Common myeloid progenitor, CD34-positive (primary cell): ENCODE data around the gene LHFPL2.

Experiments used
- CTCF ChIA-PET: fragments of 350-600 bp; sonication (Branson Sonifier 250); formaldehyde crosslinking; loops from one replicate; lab custom pipeline; 2021; ENCODE audit warnings: antibody characterized with exemption; lab: Charles Lee
- POLR2A ChIA-PET: fragments of 350-600 bp; sonication (Branson Sonifier 250); formaldehyde crosslinking; loops from one replicate; lab custom pipeline; 2021; ENCODE audit warnings: antibody characterized with exemption; lab: Charles Lee
- DNase-seq, 3 donors: peaks; one replicate each; pipeline versions ENCODE4 v3.0.0 to v3.0.0-alpha.2; 2013
- H3K27ac ChIP-seq, 2 experiments: 1 replicate in 1 of 2; 2 replicates in 1 of 2; pipeline ENCODE4 v1.7.0; 2013; ENCODE audit warnings: inconsistent platforms in 2 of 2, low read length in 2 of 2, mild to moderate bottlenecking in 2 of 2, low read depth in 1 of 2, moderate library complexity in 1 of 2; ENCODE audit not compliant: severe bottlenecking in 2 of 2, insufficient read depth in 1 of 2, poor library complexity in 1 of 2
- H3K27me3 ChIP-seq, 5 experiments: replicated peaks in 2 of 5; 1 replicate in 3 of 5; 2 replicates in 2 of 5; pipeline versions ENCODE4 v1.6.1 to v1.7.0; 2013; ENCODE audit warnings: low read length in 4 of 5, mild to moderate bottlenecking in 2 of 5, moderate library complexity in 2 of 5, inconsistent platforms in 1 of 5; ENCODE audit not compliant: insufficient read depth in 5 of 5, control insufficient read depth in 4 of 5
- H3K36me3 ChIP-seq, 4 experiments: 1 replicate in 2 of 4; 2 replicates in 2 of 4; pipeline versions ENCODE4 v1.6.1 to v1.7.0; 2013; ENCODE audit warnings: low read length in 3 of 4, control low read depth in 1 of 4, mild to moderate bottlenecking in 1 of 4; ENCODE audit not compliant: control insufficient read depth in 4 of 4, insufficient read depth in 4 of 4
- H3K4me1 ChIP-seq, 4 experiments: 1 replicate in 3 of 4; 2 replicates in 1 of 4; pipeline versions ENCODE4 v1.6.1 to v1.7.1; 2013; ENCODE audit warnings: low read length in 3 of 4, mild to moderate bottlenecking in 3 of 4, control low read depth in 1 of 4, inconsistent platforms in 1 of 4, moderate library complexity in 1 of 4; ENCODE audit not compliant: control insufficient read depth in 4 of 4, insufficient read depth in 4 of 4; ENCODE audit errors: control extremely low read depth in 1 of 4
- H3K4me3 ChIP-seq, 7 experiments: 1 replicate in 4 of 7; 2 replicates in 3 of 7; pipeline versions ENCODE4 v1.5.1 to v1.7.0; 2013; ENCODE audit warnings: mild to moderate bottlenecking in 7 of 7, low read length in 6 of 7, moderate library complexity in 6 of 7, inconsistent platforms in 2 of 7, low read depth in 2 of 7, control low read depth in 1 of 7; ENCODE audit not compliant: insufficient read depth in 4 of 7, control insufficient read depth in 1 of 7; ENCODE audit errors: extremely low read depth in 1 of 7
- H3K9me3 ChIP-seq, 5 experiments: 1 replicate in 4 of 5; 2 replicates in 1 of 5; pipeline versions ENCODE4 v1.6.1 to v1.7.1; 2013; ENCODE audit warnings: low read length in 4 of 5, mild to moderate bottlenecking in 2 of 5, inconsistent platforms in 1 of 5, low read depth in 1 of 5, moderate library complexity in 1 of 5; ENCODE audit not compliant: control insufficient read depth in 4 of 5, insufficient read depth in 2 of 5; ENCODE audit errors: control extremely low read depth in 1 of 5
- WGBS: methylation state at CpG from one replicate; pipeline ENCODE4 v1.1.5; 2013; ENCODE audit not compliant: insufficient coverage; 5-methylcytosine and 5-hydroxymethylcytosine counted together

The LHFPL2 gene

GRCh38 chr5:78606241-78606640 is 42.3 kb downstream of the LHFPL2 start:
- WGBS = 100% methylated on average over 1 of the region's 4 CpGs
- CTCF ChIA-PET = no interaction called here

GRCh38 chr5:78605611-78606010 is 43.0 kb downstream of the LHFPL2 start:
- ChIA-PET CTCF (no interaction called here), POLR2A (no interaction called here)
- peaks cover 0 to 39% (median 0%) of the 10 kb centered on the region in 5 experiments for H3K27me3 ChIP-seq
- no peaks in the 10 kb centered on the region for H3K9me3 ChIP-seq
- no peaks in the 10 kb centered on the region for H3K36me3 ChIP-seq
- H3K27ac ChIP-seq = no peak overlapping the region
- DNase-seq = no peak
- H3K4me3 ChIP-seq = no peak overlapping the region
- H3K4me1 ChIP-seq = no peaks in the 10 kb centered on the region
- WGBS = no CpG with 5 or more reads among the region's 2 CpGs

More at GRCh38 chr5:78606241-78606640, 42.3 kb downstream of the LHFPL2 start:
- H3K4me3 ChIP-seq = no peak overlapping the region
- no peaks in the 10 kb centered on the region for H3K4me1 ChIP-seq
- peaks cover 0 to 46% (median 0%) of the 10 kb centered on the region in 5 experiments for H3K27me3 ChIP-seq
- no peak for DNase-seq
- H3K36me3 ChIP-seq = no peaks in the 10 kb centered on the region
- POLR2A ChIA-PET = no interaction called here
- no peak overlapping the region for H3K27ac ChIP-seq
- no peaks in the 10 kb centered on the region for H3K9me3 ChIP-seq

- H3K4me1 ChIP-seq = no peaks in the 10 kb centered on the region
- peaks cover 0 to 31% (median 0%) of the 10 kb centered on the region in 5 experiments for H3K27me3 ChIP-seq
- POLR2A ChIA-PET = no interaction called here
- H3K4me3 ChIP-seq = no peak overlapping the region
- H3K27ac ChIP-seq = no peak overlapping the region
- H3K36me3 ChIP-seq = no peaks in the 10 kb centered on the region
- 100% methylated on average over 1 of the region's 4 CpGs for WGBS
- CTCF ChIA-PET = no interaction called here
- no peaks in the 10 kb centered on the region for H3K9me3 ChIP-seq
- DNase-seq = no peak
These were observed 43.8 kb downstream of the LHFPL2 start for GRCh38 chr5:78604689-78605285.

- Histone ChIP-seq H3K36me3 (no peaks in the 10 kb centered on the region), H3K9me3 (no peaks in the 10 kb centered on the region), H3K27ac (no peak overlapping the region), H3K4me1 (no peaks in the 10 kb centered on the region), H3K27me3 (peaks cover 0 to 28% (median 0%) of the 10 kb centered on the region in 5 experiments), H3K4me3 (no peak overlapping the region)
- ChIA-PET POLR2A (no interaction called here), CTCF (no interaction called here)
- no peak for DNase-seq
- WGBS = no CpG with 5 or more reads among the region's 1 CpG
These were observed 44.9 kb downstream of the LHFPL2 start for GRCh38 chr5:78603636-78604175.

- no CpG with 5 or more reads among the region's 2 CpGs for WGBS
- Histone ChIP-seq H3K4me3 (no peak overlapping the region), H3K27ac (no peak overlapping the region), H3K9me3 (no peaks in the 10 kb centered on the region), H3K36me3 (no peaks in the 10 kb centered on the region), H3K27me3 (peaks cover 0 to 22% (median 0%) of the 10 kb centered on the region in 5 experiments), H3K4me1 (no peaks in the 10 kb centered on the region)
- POLR2A ChIA-PET = no interaction called here
- CTCF ChIA-PET = no interaction called here
- no peak for DNase-seq
These were observed 46.2 kb downstream of the LHFPL2 start for GRCh38 chr5:78602400-78602799.

- no peak overlapping the region for H3K4me3 ChIP-seq
- POLR2A ChIA-PET = interaction anchor here (0.6 kb wide), 1 partner anchor 15 kb away, joined by 3 read pairs; no protein-coding TSS in a partner anchor
- CTCF ChIA-PET = interaction anchor here (1.0 kb wide), 1 partner anchor 48 kb away, joined by 3 read pairs; no protein-coding TSS in a partner anchor
These were observed 46.8 kb downstream of the LHFPL2 start for GRCh38 chr5:78601559-78602314.

More at GRCh38 chr5:78601559-78602314, 46.8 kb downstream of the LHFPL2 start:
- no peaks in the 10 kb centered on the region for H3K36me3 ChIP-seq
- no peak overlapping the region for H3K27ac ChIP-seq
- no peaks in the 10 kb centered on the region for H3K4me1 ChIP-seq
- WGBS = no CpG with 5 or more reads among the region's 3 CpGs
- H3K9me3 ChIP-seq = no peaks in the 10 kb centered on the region
- DNase-seq = no peak
- H3K27me3 ChIP-seq = peaks cover 0 to 17% (median 0%) of the 10 kb centered on the region in 5 experiments
